KOPT-K1 (cell line): Measurements from ENCODE around the gene USP47.
A peak's percentile ranks its signal among the peaks of the same experiment; 100 is the strongest.

Experiments
- H3K27ac ChIP-seq: fragments of 200-600 bp; sonication (generic); 2 replicates; pipeline ENCODE4 v1.5.1; 2016; ENCODE audit warnings: antibody characterized with exemption, mild to moderate bottlenecking, low read depth, low read length; ENCODE audit not compliant: poor library complexity, severe bottlenecking
- H3K36me3 ChIP-seq: fragments of 200-600 bp; sonication (generic); 2 replicates; pipeline ENCODE4 v1.5.1; 2017; ENCODE audit warnings: antibody characterized with exemption, mild to moderate bottlenecking, low read length, moderate library complexity; ENCODE audit not compliant: insufficient read depth
- H3K9me3 ChIP-seq: fragments of 200-600 bp; sonication (generic); 2 replicates; pipeline ENCODE4 v1.5.1; 2017; ENCODE audit warnings: antibody characterized with exemption, low read length, mild to moderate bottlenecking; ENCODE audit not compliant: insufficient read depth, poor library complexity, severe bottlenecking

Gene USP47, protein sequence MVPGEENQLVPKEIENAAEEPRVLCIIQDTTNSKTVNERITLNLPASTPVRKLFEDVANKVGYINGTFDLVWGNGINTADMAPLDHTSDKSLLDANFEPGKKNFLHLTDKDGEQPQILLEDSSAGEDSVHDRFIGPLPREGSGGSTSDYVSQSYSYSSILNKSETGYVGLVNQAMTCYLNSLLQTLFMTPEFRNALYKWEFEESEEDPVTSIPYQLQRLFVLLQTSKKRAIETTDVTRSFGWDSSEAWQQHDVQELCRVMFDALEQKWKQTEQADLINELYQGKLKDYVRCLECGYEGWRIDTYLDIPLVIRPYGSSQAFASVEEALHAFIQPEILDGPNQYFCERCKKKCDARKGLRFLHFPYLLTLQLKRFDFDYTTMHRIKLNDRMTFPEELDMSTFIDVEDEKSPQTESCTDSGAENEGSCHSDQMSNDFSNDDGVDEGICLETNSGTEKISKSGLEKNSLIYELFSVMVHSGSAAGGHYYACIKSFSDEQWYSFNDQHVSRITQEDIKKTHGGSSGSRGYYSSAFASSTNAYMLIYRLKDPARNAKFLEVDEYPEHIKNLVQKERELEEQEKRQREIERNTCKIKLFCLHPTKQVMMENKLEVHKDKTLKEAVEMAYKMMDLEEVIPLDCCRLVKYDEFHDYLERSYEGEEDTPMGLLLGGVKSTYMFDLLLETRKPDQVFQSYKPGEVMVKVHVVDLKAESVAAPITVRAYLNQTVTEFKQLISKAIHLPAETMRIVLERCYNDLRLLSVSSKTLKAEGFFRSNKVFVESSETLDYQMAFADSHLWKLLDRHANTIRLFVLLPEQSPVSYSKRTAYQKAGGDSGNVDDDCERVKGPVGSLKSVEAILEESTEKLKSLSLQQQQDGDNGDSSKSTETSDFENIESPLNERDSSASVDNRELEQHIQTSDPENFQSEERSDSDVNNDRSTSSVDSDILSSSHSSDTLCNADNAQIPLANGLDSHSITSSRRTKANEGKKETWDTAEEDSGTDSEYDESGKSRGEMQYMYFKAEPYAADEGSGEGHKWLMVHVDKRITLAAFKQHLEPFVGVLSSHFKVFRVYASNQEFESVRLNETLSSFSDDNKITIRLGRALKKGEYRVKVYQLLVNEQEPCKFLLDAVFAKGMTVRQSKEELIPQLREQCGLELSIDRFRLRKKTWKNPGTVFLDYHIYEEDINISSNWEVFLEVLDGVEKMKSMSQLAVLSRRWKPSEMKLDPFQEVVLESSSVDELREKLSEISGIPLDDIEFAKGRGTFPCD (N-terminal part only)

DNA sequence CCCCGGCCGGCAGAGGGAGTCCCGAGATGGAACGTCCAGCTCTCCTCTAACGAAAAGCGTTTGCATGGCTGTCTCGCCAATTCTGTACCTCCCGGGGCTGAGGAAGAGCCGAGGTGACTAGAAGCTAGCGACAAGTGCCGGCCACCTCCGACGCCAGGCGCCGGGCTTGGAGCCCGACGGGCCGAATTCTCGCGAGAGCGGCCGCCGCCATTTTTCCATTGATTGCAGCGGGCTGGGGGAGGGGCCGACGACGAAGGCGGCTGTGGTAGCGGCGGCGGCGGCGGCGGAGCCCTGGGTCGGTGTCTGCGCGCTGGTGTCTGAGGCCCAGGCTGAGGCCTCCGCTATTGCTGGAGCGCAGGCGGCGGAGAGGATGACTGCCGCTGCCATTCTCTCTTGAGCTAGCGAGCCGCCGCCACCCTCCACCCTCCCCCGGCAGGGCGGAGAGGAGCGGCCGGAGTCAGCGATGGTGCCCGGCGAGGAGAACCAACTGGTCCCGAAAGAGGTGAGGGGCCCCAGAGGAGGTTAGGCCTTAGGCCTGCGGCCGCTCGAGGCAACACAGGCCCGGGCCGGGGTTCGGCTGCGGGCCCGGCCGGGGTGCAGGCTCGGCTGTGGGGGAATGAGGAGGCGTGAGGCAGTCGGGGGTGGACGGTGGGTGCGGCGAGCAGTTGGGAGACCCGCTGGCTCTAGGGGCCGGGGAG lies at the start of gene USP47:
Gene USP47, plus strand, starts transcription at position 250 of the 698 bp plus-strand sequence. Its CDS starts 214 bp downstream, at position 464.
- no peaks in the 10 kb centered on the region for H3K36me3 ChIP-seq
- no peaks in the 10 kb centered on the region for H3K9me3 ChIP-seq
- peak within 1 kb of the TSS; percentile 90 for H3K27ac ChIP-seq

- H3K36me3 ChIP-seq, result no peaks in the 10 kb centered on the region
- H3K9me3 ChIP-seq, result no peaks in the 10 kb centered on the region
- H3K27ac ChIP-seq, result no peak overlapping the region
Observed at GRCh38 chr11:11793073-11793472, 48.7 kb upstream of the USP47 start.

- no peak overlapping the region for H3K27ac ChIP-seq
- H3K36me3 ChIP-seq, result no peaks in the 10 kb centered on the region
- H3K9me3 ChIP-seq, result no peaks in the 10 kb centered on the region
Observed at GRCh38 chr11:11798586-11799438, 43.0 kb upstream of the USP47 start.

DNA sequence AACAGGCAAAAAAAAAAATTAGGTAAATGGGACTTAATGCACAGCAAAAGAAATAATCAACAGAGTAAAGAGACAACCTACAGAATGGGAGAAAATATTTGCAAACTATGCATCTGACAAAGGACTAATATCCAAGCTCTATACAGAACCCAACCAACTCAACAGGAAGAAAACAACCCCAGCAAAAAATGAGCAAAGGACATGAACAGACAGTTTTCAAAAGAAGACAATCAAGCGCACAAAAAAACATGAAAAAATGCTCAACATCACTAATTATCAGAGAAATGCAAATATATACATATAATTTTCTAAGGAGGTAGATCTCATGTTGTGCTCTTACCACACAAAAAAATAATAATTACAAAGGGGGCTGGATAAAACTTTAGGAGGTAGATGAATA lies 36.5 kb upstream of the USP47 start:
- H3K9me3 ChIP-seq, result no peaks in the 10 kb centered on the region
- H3K27ac ChIP-seq, result no peak overlapping the region
- no peaks in the 10 kb centered on the region for H3K36me3 ChIP-seq

- H3K9me3 ChIP-seq, result no peaks in the 10 kb centered on the region
- H3K27ac ChIP-seq, result no peak overlapping the region
- no peaks in the 10 kb centered on the region for H3K36me3 ChIP-seq
Observed at GRCh38 chr11:11806074-11806473, 35.7 kb upstream of the USP47 start.

GRCh38 chr11:11806586-11806985 lies 35.2 kb upstream of the USP47 start:
- Histone ChIP-seq H3K27ac (no peak overlapping the region), H3K36me3 (no peaks in the 10 kb centered on the region), H3K9me3 (no peaks in the 10 kb centered on the region)

GRCh38 chr11:11807811-11808782 lies 33.7 kb upstream of the USP47 start:
- H3K27ac ChIP-seq, result no peak overlapping the region
- no peaks in the 10 kb centered on the region for H3K36me3 ChIP-seq
- no peaks in the 10 kb centered on the region for H3K9me3 ChIP-seq

GRCh38 chr11:11808992-11809615 lies 32.7 kb upstream of the USP47 start:
- Histone ChIP-seq H3K27ac (no peak overlapping the region), H3K36me3 (no peaks in the 10 kb centered on the region), H3K9me3 (no peaks in the 10 kb centered on the region)

DNA sequence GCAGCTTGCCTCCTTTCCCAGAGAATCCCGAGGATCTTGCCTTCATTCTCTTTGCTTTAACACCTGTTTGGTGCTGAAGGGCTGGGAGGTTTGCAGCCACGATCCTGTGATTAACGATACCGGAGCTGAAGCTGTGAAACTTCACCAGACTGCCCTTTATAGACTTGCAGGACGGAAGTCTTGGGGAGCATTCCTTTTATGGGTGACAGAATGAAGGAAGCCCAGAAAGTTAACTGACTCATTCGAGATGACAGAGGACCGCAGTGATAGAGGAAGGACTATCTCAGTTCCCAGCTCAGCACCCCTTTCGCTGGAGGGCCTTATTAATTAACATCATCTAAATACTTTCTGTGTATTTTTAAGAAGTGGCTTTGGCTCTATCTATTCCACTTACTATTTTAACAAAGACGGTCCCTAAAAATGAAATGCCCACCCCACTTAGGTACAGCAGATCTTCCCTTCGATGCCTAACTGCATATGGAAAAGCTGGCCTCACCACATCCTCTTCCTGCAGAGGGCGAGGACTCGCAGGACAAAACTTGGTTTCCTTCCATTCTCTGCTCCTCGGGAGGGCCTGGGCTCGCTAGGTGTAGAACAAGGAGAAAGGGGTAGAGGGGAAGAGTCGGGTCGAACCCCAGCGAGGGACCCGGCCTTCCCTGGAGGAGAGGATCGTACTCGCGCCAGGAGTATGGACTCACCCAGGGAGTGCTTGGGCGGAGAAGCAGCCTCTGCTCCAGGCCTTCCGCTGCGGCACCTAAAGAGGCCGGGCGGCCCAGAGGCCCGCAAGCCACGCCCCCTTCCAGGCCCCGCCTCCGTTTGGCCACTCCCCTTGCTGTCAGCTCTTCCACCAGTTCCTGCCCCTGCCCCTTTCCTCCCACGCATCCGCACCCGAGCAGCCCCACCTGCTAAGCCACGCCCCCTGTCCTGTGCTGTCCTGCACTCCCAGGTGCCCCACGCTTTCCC lies 30.7 kb upstream of the USP47 start:
- H3K36me3 ChIP-seq, result no peaks in the 10 kb centered on the region
- no peak overlapping the region for H3K27ac ChIP-seq
- no peaks in the 10 kb centered on the region for H3K9me3 ChIP-seq

DNA sequence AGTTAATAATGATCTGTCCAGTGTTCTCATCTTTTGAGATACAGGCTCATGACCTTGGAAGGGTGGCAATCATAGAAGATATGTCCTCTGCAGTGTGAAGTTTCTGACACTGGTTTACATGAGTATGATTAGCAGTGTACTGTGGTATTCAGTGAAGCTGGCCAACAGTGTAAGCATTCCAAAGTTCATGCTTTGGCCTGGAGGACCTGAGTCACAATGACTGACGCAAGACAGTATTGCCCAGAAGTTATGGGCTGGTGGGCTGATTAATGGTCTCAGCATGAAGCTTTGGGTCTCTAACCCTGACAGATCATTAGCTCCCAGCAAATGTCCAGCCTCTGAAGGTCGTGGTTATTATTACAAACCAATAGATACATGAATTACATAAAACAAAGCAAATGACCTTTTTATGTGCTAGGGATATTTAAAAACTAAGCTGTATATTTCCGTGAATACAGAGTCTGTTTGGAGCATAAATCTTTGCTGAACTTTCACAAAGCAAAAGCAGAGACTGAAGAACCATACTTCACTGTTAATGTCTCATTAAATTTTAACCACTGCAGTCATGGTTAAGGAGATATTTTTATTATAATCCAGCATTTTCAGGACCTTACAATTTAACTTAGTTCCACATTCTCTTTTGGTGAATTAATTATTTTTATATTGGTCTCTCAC lies 28.3 kb upstream of the USP47 start:
- H3K27ac ChIP-seq, result no peak overlapping the region
- H3K36me3 ChIP-seq, result no peaks in the 10 kb centered on the region
- H3K9me3 ChIP-seq, result no peaks in the 10 kb centered on the region
